Common myeloid progenitor, CD34-positive (primary cell): Measurements from ENCODE around the gene PMPCA.

ENCODE experiments used
- CTCF ChIA-PET: fragments of 350-600 bp; sonication (Branson Sonifier 250); formaldehyde crosslinking; loops from one replicate; lab custom pipeline; 2021; ENCODE audit warnings: antibody characterized with exemption; lab: Charles Lee
- POLR2A ChIA-PET: fragments of 350-600 bp; sonication (Branson Sonifier 250); formaldehyde crosslinking; loops from one replicate; lab custom pipeline; 2021; ENCODE audit warnings: antibody characterized with exemption; lab: Charles Lee
- DNase-seq, 3 donors: peaks; one replicate each; pipeline versions ENCODE4 v3.0.0 to v3.0.0-alpha.2; 2013
- H3K27ac ChIP-seq, 2 experiments: 1 replicate in 1 of 2; 2 replicates in 1 of 2; pipeline ENCODE4 v1.7.0; 2013; ENCODE audit warnings: inconsistent platforms in 2 of 2, low read length in 2 of 2, mild to moderate bottlenecking in 2 of 2, low read depth in 1 of 2, moderate library complexity in 1 of 2; ENCODE audit not compliant: severe bottlenecking in 2 of 2, insufficient read depth in 1 of 2, poor library complexity in 1 of 2
- H3K27me3 ChIP-seq, 5 experiments: replicated peaks in 2 of 5; 1 replicate in 3 of 5; 2 replicates in 2 of 5; pipeline versions ENCODE4 v1.6.1 to v1.7.0; 2013; ENCODE audit warnings: low read length in 4 of 5, mild to moderate bottlenecking in 2 of 5, moderate library complexity in 2 of 5, inconsistent platforms in 1 of 5; ENCODE audit not compliant: insufficient read depth in 5 of 5, control insufficient read depth in 4 of 5
- H3K36me3 ChIP-seq, 4 experiments: 1 replicate in 2 of 4; 2 replicates in 2 of 4; pipeline versions ENCODE4 v1.6.1 to v1.7.0; 2013; ENCODE audit warnings: low read length in 3 of 4, control low read depth in 1 of 4, mild to moderate bottlenecking in 1 of 4; ENCODE audit not compliant: control insufficient read depth in 4 of 4, insufficient read depth in 4 of 4
- H3K4me1 ChIP-seq, 4 experiments: 1 replicate in 3 of 4; 2 replicates in 1 of 4; pipeline versions ENCODE4 v1.6.1 to v1.7.1; 2013; ENCODE audit warnings: low read length in 3 of 4, mild to moderate bottlenecking in 3 of 4, control low read depth in 1 of 4, inconsistent platforms in 1 of 4, moderate library complexity in 1 of 4; ENCODE audit not compliant: control insufficient read depth in 4 of 4, insufficient read depth in 4 of 4; ENCODE audit errors: control extremely low read depth in 1 of 4
- H3K4me3 ChIP-seq, 7 experiments: 1 replicate in 4 of 7; 2 replicates in 3 of 7; pipeline versions ENCODE4 v1.5.1 to v1.7.0; 2013; ENCODE audit warnings: mild to moderate bottlenecking in 7 of 7, low read length in 6 of 7, moderate library complexity in 6 of 7, inconsistent platforms in 2 of 7, low read depth in 2 of 7, control low read depth in 1 of 7; ENCODE audit not compliant: insufficient read depth in 4 of 7, control insufficient read depth in 1 of 7; ENCODE audit errors: extremely low read depth in 1 of 7
- H3K9me3 ChIP-seq, 5 experiments: 1 replicate in 4 of 5; 2 replicates in 1 of 5; pipeline versions ENCODE4 v1.6.1 to v1.7.1; 2013; ENCODE audit warnings: low read length in 4 of 5, mild to moderate bottlenecking in 2 of 5, inconsistent platforms in 1 of 5, low read depth in 1 of 5, moderate library complexity in 1 of 5; ENCODE audit not compliant: control insufficient read depth in 4 of 5, insufficient read depth in 2 of 5; ENCODE audit errors: control extremely low read depth in 1 of 5
- WGBS: methylation state at CpG from one replicate; pipeline ENCODE4 v1.1.5; 2013; ENCODE audit not compliant: insufficient coverage; 5-methylcytosine and 5-hydroxymethylcytosine counted together

Gene PMPCA

GRCh38 chr9:136454026-136454796 is 43.8 kb downstream of the PMPCA start:
- DNase-seq: no peak
- Histone ChIP-seq H3K27ac (peak overlapping the region in 1 of 2 experiments; percentile 14), H3K9me3 (no peaks in the 10 kb centered on the region), H3K4me1 (no peaks in the 10 kb centered on the region), H3K4me3 (no peak overlapping the region), H3K36me3 (peaks cover 15 to 85% (median 71%) of the 10 kb centered on the region in 4 experiments), H3K27me3 (no peaks in the 10 kb centered on the region)
- CTCF ChIA-PET: interaction anchor here (1.5 to 2.9 kb wide), 2 partner anchors 9 to 12 kb away, joined by 5 to 12 read pairs; no protein-coding TSS in a partner anchor
- WGBS: 93% methylated on average over 24 of the region's 25 CpGs
- POLR2A ChIA-PET: no interaction called here

- no peaks in the 10 kb centered on the region for H3K27me3 ChIP-seq
- ChIA-PET POLR2A (no interaction called here), CTCF (interaction anchor here (2.9 kb wide), 1 partner anchor 13 kb away, joined by 12 read pairs; no protein-coding TSS in a partner anchor)
- no peaks in the 10 kb centered on the region for H3K4me1 ChIP-seq
- no peak overlapping the region for H3K4me3 ChIP-seq
- no peaks in the 10 kb centered on the region for H3K9me3 ChIP-seq
- no peak for DNase-seq
- H3K27ac ChIP-seq: no peak overlapping the region
- peaks cover 18 to 85% (median 71%) of the 10 kb centered on the region in 4 experiments for H3K36me3 ChIP-seq
- 95% methylated on average over 38 of the region's 43 CpGs for WGBS
Measured at GRCh38 chr9:136455043-136456002, 44.9 kb downstream of the PMPCA start.

GRCh38 chr9:136456258-136456657 is 45.8 kb downstream of the PMPCA start:
- no peaks in the 10 kb centered on the region for H3K9me3 ChIP-seq
- ChIA-PET POLR2A (no interaction called here), CTCF (interaction anchor here (3.0 kb wide), 1 partner anchor 10 kb away, joined by 13 read pairs; no protein-coding TSS in a partner anchor)
- H3K36me3 ChIP-seq: peaks cover 14 to 84% (median 67%) of the 10 kb centered on the region in 4 experiments
- H3K4me1 ChIP-seq: no peaks in the 10 kb centered on the region
- no peak overlapping the region for H3K4me3 ChIP-seq
- WGBS: 94% methylated on average over 9 of the region's 9 CpGs
- no peak for DNase-seq
- no peak overlapping the region for H3K27ac ChIP-seq
- no peaks in the 10 kb centered on the region for H3K27me3 ChIP-seq

GRCh38 chr9:136457326-136457725 is 46.9 kb downstream of the PMPCA start:
- H3K4me3 ChIP-seq: no peak overlapping the region
- WGBS: 99% methylated on average over 24 of the region's 24 CpGs
- ChIA-PET POLR2A (interaction anchor here (1.2 kb wide), 1 partner anchor 12 kb away, joined by 3 read pairs; no protein-coding TSS in a partner anchor), CTCF (interaction anchor here (1.9 to 3.0 kb wide), 2 partner anchors 11 to 18 kb away, joined by 4 to 13 read pairs; no protein-coding TSS in a partner anchor)
- no peaks in the 10 kb centered on the region for H3K27me3 ChIP-seq
- H3K36me3 ChIP-seq: peaks cover 13 to 85% (median 69%) of the 10 kb centered on the region in 4 experiments
- H3K4me1 ChIP-seq: no peaks in the 10 kb centered on the region
- no peak for DNase-seq
- H3K27ac ChIP-seq: no peak overlapping the region
- no peaks in the 10 kb centered on the region for H3K9me3 ChIP-seq

- Histone ChIP-seq H3K4me1 (no peaks in the 10 kb centered on the region), H3K4me3 (no peak overlapping the region), H3K27me3 (no peaks in the 10 kb centered on the region), H3K27ac (no peak overlapping the region), H3K9me3 (no peaks in the 10 kb centered on the region), H3K36me3 (peaks cover 17 to 91% (median 74%) of the 10 kb centered on the region in 4 experiments)
- 98% methylated on average over 28 of the region's 28 CpGs for WGBS
- ChIA-PET CTCF (interaction anchor here (3.0 kb wide), 1 partner anchor 13 kb away, joined by 13 read pairs; no protein-coding TSS in a partner anchor), POLR2A (no interaction called here)
- no peak for DNase-seq
Measured at GRCh38 chr9:136459425-136459824, 49.0 kb downstream of the PMPCA start.

- peaks cover 25 to 90% (median 73%) of the 10 kb centered on the region in 4 experiments for H3K36me3 ChIP-seq
- H3K4me1 ChIP-seq: no peaks in the 10 kb centered on the region
- DNase-seq: no peak
- ChIA-PET CTCF (no interaction called here), POLR2A (no interaction called here)
- H3K27me3 ChIP-seq: no peaks in the 10 kb centered on the region
- no peaks in the 10 kb centered on the region for H3K9me3 ChIP-seq
- no peak overlapping the region for H3K4me3 ChIP-seq
- WGBS: 99% methylated on average over 13 of the region's 23 CpGs
- H3K27ac ChIP-seq: no peak overlapping the region
Measured at GRCh38 chr9:136460772-136461325, 50.4 kb downstream of the PMPCA start.
